Measurements from ENCODE around the gene STOX1.
"Not testable (repeated sequence)": the region's sequence is repeated elsewhere in the genome, so short reads cannot be mapped to it uniquely, and the experiment has no call there.

Gene STOX1

GRCh38 chr10:68828833-68829232 is 1.5 kb downstream of the STOX1 start:
- ChIA-PET POLR2A (interaction anchor here (0.6 kb wide), 1 partner anchor 79 kb away, joined by 5 read pairs; no protein-coding TSS in a partner anchor), CTCF (interaction anchor here (0.6 to 1.1 kb wide), 3 partner anchors 18 to 35 kb away, joined by 3 read pairs; no protein-coding TSS in a partner anchor)
- TF ChIP-seq, protein P1, sequence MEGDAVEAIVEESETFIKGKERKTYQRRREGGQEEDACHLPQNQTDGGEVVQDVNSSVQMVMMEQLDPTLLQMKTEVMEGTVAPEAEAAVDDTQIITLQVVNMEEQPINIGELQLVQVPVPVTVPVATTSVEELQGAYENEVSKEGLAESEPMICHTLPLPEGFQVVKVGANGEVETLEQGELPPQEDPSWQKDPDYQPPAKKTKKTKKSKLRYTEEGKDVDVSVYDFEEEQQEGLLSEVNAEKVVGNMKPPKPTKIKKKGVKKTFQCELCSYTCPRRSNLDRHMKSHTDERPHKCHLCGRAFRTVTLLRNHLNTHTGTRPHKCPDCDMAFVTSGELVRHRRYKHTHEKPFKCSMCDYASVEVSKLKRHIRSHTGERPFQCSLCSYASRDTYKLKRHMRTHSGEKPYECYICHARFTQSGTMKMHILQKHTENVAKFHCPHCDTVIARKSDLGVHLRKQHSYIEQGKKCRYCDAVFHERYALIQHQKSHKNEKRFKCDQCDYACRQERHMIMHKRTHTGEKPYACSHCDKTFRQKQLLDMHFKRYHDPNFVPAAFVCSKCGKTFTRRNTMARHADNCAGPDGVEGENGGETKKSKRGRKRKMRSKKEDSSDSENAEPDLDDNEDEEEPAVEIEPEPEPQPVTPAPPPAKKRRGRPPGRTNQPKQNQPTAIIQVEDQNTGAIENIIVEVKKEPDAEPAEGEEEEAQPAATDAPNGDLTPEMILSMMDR (IDR thresholded peaks at IDR 0.05; ENCODE audit: insufficient read depth, low read length, missing control alignments): no peak
- no peak for DNase-seq (ENCODE audit: low read depth, low spot score)
- H3K4me3 ChIP-seq (ENCODE audit: low read depth, low read length): no peak overlapping the region; the same call in 1 of the 2 replicates

- TF ChIP-seq, protein P1 (IDR thresholded peaks at IDR 0.05; ENCODE audit: insufficient read depth, low read length, missing control alignments): no peak
- no peak overlapping the region for H3K4me3 ChIP-seq (ENCODE audit: low read depth, low read length)
- DNase-seq (ENCODE audit: low read depth, low spot score): no peak
- POLR2A ChIA-PET: interaction anchor here (0.6 kb wide), 1 partner anchor 67 kb away, joined by 3 read pairs; no protein-coding TSS in a partner anchor
- CTCF ChIA-PET: no interaction called here
These were observed 2.2 kb downstream of the STOX1 start for GRCh38 chr10:68829521-68829920.

GRCh38 chr10:68829952-68830351 is 2.6 kb downstream of the STOX1 start:
- ChIA-PET POLR2A (interaction anchor here (0.6 kb wide), 1 partner anchor 66 kb away, joined by 3 read pairs; no protein-coding TSS in a partner anchor), CTCF (no interaction called here)
- TF ChIP-seq, protein P1 (IDR thresholded peaks at IDR 0.05; ENCODE audit: insufficient read depth, low read length, missing control alignments): no peak

DNA sequence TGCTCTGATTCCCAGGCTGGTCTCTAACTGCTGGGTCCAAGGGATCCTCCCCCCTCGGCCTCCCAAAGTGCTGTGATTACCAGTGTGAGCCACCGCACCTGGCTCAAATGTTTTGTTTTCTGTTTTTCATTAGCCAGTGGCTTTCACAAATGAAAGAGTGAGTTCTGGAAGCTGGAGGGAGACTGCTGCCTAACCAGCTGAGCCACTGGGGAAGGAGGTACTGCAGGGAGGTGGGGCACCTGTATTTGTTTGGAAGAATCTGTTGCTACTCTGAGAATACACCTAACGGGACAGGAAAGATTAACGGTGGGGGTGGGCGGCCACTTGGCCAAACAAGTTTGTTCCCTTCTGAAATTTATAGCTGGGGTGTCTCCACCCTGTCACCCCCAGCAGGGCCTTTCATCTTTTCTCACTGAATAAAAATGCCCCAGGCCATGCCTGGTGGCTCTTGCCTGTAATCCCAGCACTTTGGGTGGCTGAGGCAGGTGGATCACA is 4.7 kb downstream of the STOX1 start:
- CTCF ChIA-PET: no interaction called here
- POLR2A ChIA-PET: no interaction called here
- TF ChIP-seq, protein P1 (IDR thresholded peaks at IDR 0.05; ENCODE audit: insufficient read depth, low read length, missing control alignments): no peak
- no peak for DNase-seq (ENCODE audit: low read depth, low spot score)
- no peak overlapping the region for H3K4me3 ChIP-seq (ENCODE audit: low read depth, low read length)

More at GRCh38 chr10:68829952-68830351, 2.6 kb downstream of the STOX1 start:
- H3K4me3 ChIP-seq (ENCODE audit: low read depth, low read length): no peak overlapping the region
- DNase-seq (ENCODE audit: low read depth, low spot score): no peak

DNA sequence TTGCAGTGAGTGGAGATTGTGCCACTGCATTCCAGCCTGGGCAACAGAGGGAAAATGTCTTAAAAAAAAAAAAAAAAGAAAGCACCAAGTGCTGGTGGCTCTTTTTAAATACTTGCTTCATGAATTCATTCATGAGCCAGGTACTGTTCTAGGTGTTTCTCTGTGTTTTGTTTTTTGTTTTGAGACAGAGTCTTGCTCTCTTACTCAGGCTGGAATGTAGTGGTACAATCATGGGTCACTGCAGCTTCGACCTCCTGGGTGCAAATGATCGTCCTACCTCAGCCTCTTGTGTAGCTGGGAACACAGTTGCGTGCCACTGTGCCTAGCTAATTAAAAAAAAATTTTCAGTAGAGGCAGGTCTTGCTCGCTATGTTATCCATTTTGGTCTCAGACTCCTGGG is 5.3 kb downstream of the STOX1 start:
- POLR2A ChIA-PET: no interaction called here
- H3K4me3 ChIP-seq (ENCODE audit: low read depth, low read length): no peak overlapping the region
- DNase-seq (ENCODE audit: low read depth, low spot score): no peak
- CTCF ChIA-PET: no interaction called here
- TF ChIP-seq, protein P1 (IDR thresholded peaks at IDR 0.05; ENCODE audit: insufficient read depth, low read length, missing control alignments): no peak

- CTCF ChIA-PET: no interaction called here
- DNase-seq (ENCODE audit: low read depth, low spot score): no peak
- TF ChIP-seq, protein P1 (IDR thresholded peaks at IDR 0.05; ENCODE audit: insufficient read depth, low read length, missing control alignments): no peak
- no peak overlapping the region for H3K4me3 ChIP-seq (ENCODE audit: low read depth, low read length)
- POLR2A ChIA-PET: no interaction called here
These were observed 10.4 kb downstream of the STOX1 start for GRCh38 chr10:68837626-68838322.

GRCh38 chr10:68840650-68841049 is 13.3 kb downstream of the STOX1 start:
- H3K4me3 ChIP-seq (ENCODE audit: low read depth, low read length); DNase-seq (ENCODE audit: low read depth, low spot score); CTCF ChIA-PET; POLR2A ChIA-PET: not testable (repeated sequence)

All from AG04449 (cell line).